Astrocyte (in vitro differentiated cells and primary cell): ENCODE results near the gene KAT7.

ENCODE experiments used
- EZH2 ChIP-seq: IDR thresholded peaks from 2 replicates; pipeline ENCODE4 v1.6.1; 2012; ENCODE audit warnings: mild to moderate bottlenecking, low read length, inconsistent platforms; ENCODE audit not compliant: insufficient read depth
- TF ChIP-seq, protein P1 (sequence below): IDR thresholded peaks from 2 replicates; pipeline ENCODE4 v1.5.1; 2011; ENCODE audit warnings: low read depth, mild to moderate bottlenecking, inconsistent platforms, low read length, moderate library complexity; ENCODE audit not compliant: insufficient read depth

DNA sequence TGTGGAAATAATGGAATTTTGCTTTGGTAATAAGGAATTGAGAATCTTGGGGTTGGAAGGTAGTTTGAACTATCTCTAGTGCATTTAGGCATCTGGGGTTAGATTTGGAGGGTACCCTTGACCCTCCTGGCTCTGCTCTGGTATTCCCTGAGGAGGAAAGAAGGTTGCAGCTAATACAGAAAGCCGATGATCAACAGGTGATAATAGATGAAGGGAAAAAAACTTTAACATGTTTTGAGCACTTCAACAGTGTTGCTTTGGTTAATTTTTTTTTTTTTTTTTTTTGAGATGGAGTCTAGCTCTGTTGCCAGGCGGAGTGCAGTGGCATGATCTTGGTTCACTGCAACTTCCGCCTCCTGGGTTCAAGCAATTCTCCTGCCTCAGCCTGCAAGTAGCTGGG lies 4.8 kb downstream of the KAT7 start:
- TF ChIP-seq, protein P1, sequence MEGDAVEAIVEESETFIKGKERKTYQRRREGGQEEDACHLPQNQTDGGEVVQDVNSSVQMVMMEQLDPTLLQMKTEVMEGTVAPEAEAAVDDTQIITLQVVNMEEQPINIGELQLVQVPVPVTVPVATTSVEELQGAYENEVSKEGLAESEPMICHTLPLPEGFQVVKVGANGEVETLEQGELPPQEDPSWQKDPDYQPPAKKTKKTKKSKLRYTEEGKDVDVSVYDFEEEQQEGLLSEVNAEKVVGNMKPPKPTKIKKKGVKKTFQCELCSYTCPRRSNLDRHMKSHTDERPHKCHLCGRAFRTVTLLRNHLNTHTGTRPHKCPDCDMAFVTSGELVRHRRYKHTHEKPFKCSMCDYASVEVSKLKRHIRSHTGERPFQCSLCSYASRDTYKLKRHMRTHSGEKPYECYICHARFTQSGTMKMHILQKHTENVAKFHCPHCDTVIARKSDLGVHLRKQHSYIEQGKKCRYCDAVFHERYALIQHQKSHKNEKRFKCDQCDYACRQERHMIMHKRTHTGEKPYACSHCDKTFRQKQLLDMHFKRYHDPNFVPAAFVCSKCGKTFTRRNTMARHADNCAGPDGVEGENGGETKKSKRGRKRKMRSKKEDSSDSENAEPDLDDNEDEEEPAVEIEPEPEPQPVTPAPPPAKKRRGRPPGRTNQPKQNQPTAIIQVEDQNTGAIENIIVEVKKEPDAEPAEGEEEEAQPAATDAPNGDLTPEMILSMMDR: no peak
- TF ChIP-seq EZH2: no peak
